Measurements from ENCODE around the gene SKP1. TPM values are rescaled to one million over a fixed set of nuclear protein-coding genes. Genes with fewer than 3 reads are reported as not detected.

SKP1 gene
- total RNA-seq, 1 donor: 145 TPM

GRCh38 chr5:134203630-134204029 lies 26.9 kb upstream of the SKP1 start:
- Histone ChIP-seq H3K79me2 (ENCODE audit: insufficient read depth, low read length) (peaks cover 97% of the 10 kb centered on the region), H3K4me3 (ENCODE audit: insufficient read depth, low read length) (no peak overlapping the region), H3K4me2 (ENCODE audit: insufficient read depth, low read length) (no peak overlapping the region), H2AFZ (ENCODE audit: low read length) (no peak overlapping the region), H3K4me1 (ENCODE audit: insufficient read depth, low read length) (no peaks in the 10 kb centered on the region), H3K27me3 (ENCODE audit: insufficient read depth, low read length) (no peaks in the 10 kb centered on the region), H3K9me3 (ENCODE audit: low read depth, low read length) (no peaks in the 10 kb centered on the region), H4K20me1 (ENCODE audit: insufficient read depth, low read length) (peaks cover 69% of the 10 kb centered on the region), H3K36me3 (ENCODE audit: insufficient read depth, low read length) (peaks cover 72% of the 10 kb centered on the region), H3K27ac (ENCODE audit: low read depth, low read length) (no peak overlapping the region)
- no peak for TF ChIP-seq CTCF (IDR thresholded peaks at IDR 0.05; ENCODE audit: extremely low read depth, low read depth, low read length)
- no peak for DNase-seq (ENCODE audit: insufficient read length, low spot score, missing footprints)

- Histone ChIP-seq H4K20me1 (ENCODE audit: insufficient read depth, low read length) (peaks cover 23% of the 10 kb centered on the region), H3K4me2 (ENCODE audit: insufficient read depth, low read length) (no peak overlapping the region), H3K36me3 (ENCODE audit: insufficient read depth, low read length) (peaks cover 53% of the 10 kb centered on the region), H3K27me3 (ENCODE audit: insufficient read depth, low read length) (no peaks in the 10 kb centered on the region), H3K4me3 (ENCODE audit: insufficient read depth, low read length) (no peak overlapping the region), H3K9me3 (ENCODE audit: low read depth, low read length) (no peaks in the 10 kb centered on the region), H3K4me1 (ENCODE audit: insufficient read depth, low read length) (no peaks in the 10 kb centered on the region), H3K79me2 (ENCODE audit: insufficient read depth, low read length) (peaks cover 23% of the 10 kb centered on the region), H2AFZ (ENCODE audit: low read length) (no peak overlapping the region), H3K27ac (ENCODE audit: low read depth, low read length) (no peak overlapping the region)
- no peak for DNase-seq (ENCODE audit: insufficient read length, low spot score, missing footprints)
- no peak for TF ChIP-seq CTCF (IDR thresholded peaks at IDR 0.05; ENCODE audit: extremely low read depth, low read depth, low read length)
Measured at GRCh38 chr5:134195666-134196065, 18.9 kb upstream of the SKP1 start.

- Histone ChIP-seq H2AFZ (ENCODE audit: low read length) (no peak overlapping the region), H3K79me2 (ENCODE audit: insufficient read depth, low read length) (no peaks in the 10 kb centered on the region), H3K27me3 (ENCODE audit: insufficient read depth, low read length) (no peaks in the 10 kb centered on the region), H3K9me3 (ENCODE audit: low read depth, low read length) (no peaks in the 10 kb centered on the region), H3K4me2 (ENCODE audit: insufficient read depth, low read length) (no peak overlapping the region), H3K4me1 (ENCODE audit: insufficient read depth, low read length) (no peaks in the 10 kb centered on the region), H3K36me3 (ENCODE audit: insufficient read depth, low read length) (no peaks in the 10 kb centered on the region), H3K4me3 (ENCODE audit: insufficient read depth, low read length) (no peak overlapping the region), H3K27ac (ENCODE audit: low read depth, low read length) (no peak overlapping the region), H4K20me1 (ENCODE audit: insufficient read depth, low read length) (no peaks in the 10 kb centered on the region)
- no peak for DNase-seq (ENCODE audit: insufficient read length, low spot score, missing footprints)
- no peak for TF ChIP-seq CTCF (IDR thresholded peaks at IDR 0.05; ENCODE audit: extremely low read depth, low read depth, low read length)
Measured at GRCh38 chr5:134189031-134189430, 12.3 kb upstream of the SKP1 start.

- DNase-seq (ENCODE audit: insufficient read length, low spot score, missing footprints): no peak
- no peak for TF ChIP-seq CTCF (IDR thresholded peaks at IDR 0.05; ENCODE audit: extremely low read depth, low read depth, low read length)
- H3K4me2 ChIP-seq (ENCODE audit: insufficient read depth, low read length): no peak overlapping the region
- no peaks in the 10 kb centered on the region for H3K4me1 ChIP-seq (ENCODE audit: insufficient read depth, low read length)
- no peaks in the 10 kb centered on the region for H4K20me1 ChIP-seq (ENCODE audit: insufficient read depth, low read length)
- no peaks in the 10 kb centered on the region for H3K79me2 ChIP-seq (ENCODE audit: insufficient read depth, low read length)
- no peak overlapping the region for H3K27ac ChIP-seq (ENCODE audit: low read depth, low read length)
- H3K36me3 ChIP-seq (ENCODE audit: insufficient read depth, low read length): no peaks in the 10 kb centered on the region
- H3K9me3 ChIP-seq (ENCODE audit: low read depth, low read length): no peaks in the 10 kb centered on the region
- H3K4me3 ChIP-seq (ENCODE audit: insufficient read depth, low read length): no peak overlapping the region
- no peak overlapping the region for H2AFZ ChIP-seq (ENCODE audit: low read length)
- H3K27me3 ChIP-seq (ENCODE audit: insufficient read depth, low read length): no peaks in the 10 kb centered on the region
Measured at GRCh38 chr5:134188092-134188491, 11.3 kb upstream of the SKP1 start.
